Thymus (tissue), 11 donors: ENCODE results near the gene GPR42. TPM values are rescaled to one million over a fixed set of nuclear protein-coding genes. Genes with fewer than 3 reads are reported as not detected.

ENCODE experiments used
- DNase-seq, 9 donors: peaks; one replicate each; pipeline ENCODE4 v3.0.0-alpha.2; 2013; ENCODE audit warnings: low spot score in 9 of 9, low read depth in 6 of 9, missing footprints in 1 of 9
- H3K27ac ChIP-seq, 2 donors: one replicate each; pipeline ENCODE4 v1.5.1; 2013; ENCODE audit warnings: control low read depth in 1 of 2, low read depth in 1 of 2, low read length in 1 of 2, mild to moderate bottlenecking in 1 of 2, moderate library complexity in 1 of 2
- H3K27me3 ChIP-seq, 2 donors: one replicate each; pipeline ENCODE4 v1.5.1; 2013; ENCODE audit warnings: low read length in 1 of 2; ENCODE audit not compliant: control insufficient read depth in 2 of 2, insufficient read depth in 1 of 2
- H3K36me3 ChIP-seq, 2 donors: one replicate each; pipeline ENCODE4 v1.5.1; 2013; ENCODE audit warnings: low read length in 1 of 2, mild to moderate bottlenecking in 1 of 2, moderate library complexity in 1 of 2; ENCODE audit not compliant: control insufficient read depth in 2 of 2, insufficient read depth in 2 of 2
- H3K4me1 ChIP-seq, 2 donors: one replicate each; pipeline ENCODE4 v1.5.1; 2013; ENCODE audit warnings: low read length in 2 of 2; ENCODE audit not compliant: control insufficient read depth in 2 of 2, insufficient read depth in 2 of 2
- H3K4me3 ChIP-seq, 2 donors: one replicate each; pipeline ENCODE4 v1.5.1; 2013; ENCODE audit warnings: low read length in 2 of 2, control low read depth in 1 of 2, mild to moderate bottlenecking in 1 of 2
- H3K9me3 ChIP-seq, 2 donors: one replicate each; pipeline ENCODE4 v1.5.1; 2013; ENCODE audit warnings: low read length in 1 of 2, mild to moderate bottlenecking in 1 of 2; ENCODE audit not compliant: control insufficient read depth in 2 of 2, insufficient read depth in 1 of 2
- WGBS: extraction: QIAGEN DNeasy Blood & Tissue Kit; methylation state at CpG from one replicate; pipeline ENCODE4 v1.1.7; 2013; 5-methylcytosine and 5-hydroxymethylcytosine counted together
- polyA plus RNA-seq: library from polyadenylated mRNA; stranded (reverse); fragments of 200-250 nt; gene quantifications from one replicate; pipeline ENCODE4 v1.2.3, GENCODE V29; 2013
- total RNA-seq: library from RNA; stranded (reverse); fragments of 120-200 nt; gene quantifications from one replicate; pipeline ENCODE4 v1.2.4, GENCODE V29; 2013
- donor health status: healthy.

Gene GPR42
- total and polyA plus RNA-seq, 2 donors, result 0.05 to 0.25 TPM

DNA sequence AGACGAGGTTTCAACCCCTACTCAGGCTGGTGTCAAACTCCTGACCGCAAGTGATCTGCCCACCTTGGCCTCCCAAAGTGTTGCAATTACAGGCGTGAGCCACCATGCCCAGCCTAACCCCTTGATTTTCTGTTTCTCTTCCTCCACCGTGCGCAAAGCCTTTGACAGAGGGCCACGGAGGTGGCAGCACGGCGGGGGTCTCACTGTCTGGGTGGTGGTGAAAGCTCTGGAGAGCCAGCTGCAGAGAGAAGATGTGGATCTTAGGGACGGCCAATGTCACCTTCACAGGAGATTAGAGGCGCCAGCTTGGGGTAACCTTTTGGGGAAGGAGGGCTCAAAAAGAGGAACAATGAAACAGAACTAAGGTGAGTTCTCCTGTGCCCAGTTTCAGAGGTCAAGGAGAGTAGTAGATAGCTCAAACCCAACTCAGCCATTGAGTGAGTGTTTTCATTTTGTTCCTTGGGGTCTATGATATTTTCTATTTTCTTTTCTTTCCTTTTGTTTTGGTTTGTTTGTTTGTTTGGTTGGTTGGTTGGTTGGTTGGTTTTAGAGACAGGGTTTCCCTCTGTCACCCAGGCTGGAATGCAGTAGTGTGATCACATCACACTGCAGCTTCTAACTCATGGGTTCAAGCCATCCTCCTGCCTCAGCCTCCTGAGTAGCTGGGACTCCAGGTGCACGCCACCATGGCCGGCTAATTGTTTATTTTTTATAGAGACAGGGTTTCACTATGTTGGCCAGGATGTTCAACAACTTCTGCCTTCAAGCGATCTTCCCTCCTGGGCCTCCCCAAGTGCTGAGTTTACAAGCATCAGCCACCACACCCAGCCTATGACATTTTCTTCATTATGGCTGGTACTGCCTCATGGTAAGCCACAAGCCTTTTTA lies 37.7 kb downstream of the GPR42 start:
- Histone ChIP-seq H3K27me3 (peaks cover 0 to 2% of the 10 kb centered on the region in 2 donors), H3K4me3 (no peak overlapping the region), H3K36me3 (no peaks in the 10 kb centered on the region), H3K9me3 (no peaks in the 10 kb centered on the region), H3K4me1 (no peaks in the 10 kb centered on the region), H3K27ac (no peak overlapping the region)
- DNase-seq, result no peak
- WGBS, result 87% methylated on average over 13 of the region's 13 CpGs

DNA sequence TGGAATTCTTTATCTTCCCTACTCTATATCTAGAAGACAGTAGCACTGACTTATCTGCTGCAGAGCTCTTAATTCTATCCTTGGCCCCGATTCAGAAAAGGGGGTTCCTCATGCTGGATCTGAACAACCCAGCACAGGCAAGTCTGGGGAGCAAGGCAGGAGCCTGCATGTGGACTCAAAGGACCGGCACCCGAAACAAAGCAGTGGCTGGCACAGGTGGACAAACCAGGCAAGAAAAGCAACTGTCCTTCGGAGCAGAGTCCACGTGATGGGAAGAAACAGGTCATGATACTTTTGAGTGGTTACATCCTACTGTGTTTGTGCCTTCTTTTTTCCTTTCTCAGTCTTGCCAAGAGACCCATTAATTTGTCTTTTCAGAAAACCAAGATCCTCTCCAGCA lies 38.3 kb downstream of the GPR42 start:
- H3K27ac ChIP-seq, result no peak overlapping the region
- H3K4me1 ChIP-seq, result no peaks in the 10 kb centered on the region
- H3K36me3 ChIP-seq, result no peaks in the 10 kb centered on the region
- H3K27me3 ChIP-seq, result peaks cover 0 to 2% of the 10 kb centered on the region in 2 donors
- H3K9me3 ChIP-seq, result peaks cover 0 to 1% of the 10 kb centered on the region in 2 donors
- no peak for DNase-seq
- WGBS, result 78% methylated on average over 5 of the region's 5 CpGs
- H3K4me3 ChIP-seq, result no peak overlapping the region

DNA sequence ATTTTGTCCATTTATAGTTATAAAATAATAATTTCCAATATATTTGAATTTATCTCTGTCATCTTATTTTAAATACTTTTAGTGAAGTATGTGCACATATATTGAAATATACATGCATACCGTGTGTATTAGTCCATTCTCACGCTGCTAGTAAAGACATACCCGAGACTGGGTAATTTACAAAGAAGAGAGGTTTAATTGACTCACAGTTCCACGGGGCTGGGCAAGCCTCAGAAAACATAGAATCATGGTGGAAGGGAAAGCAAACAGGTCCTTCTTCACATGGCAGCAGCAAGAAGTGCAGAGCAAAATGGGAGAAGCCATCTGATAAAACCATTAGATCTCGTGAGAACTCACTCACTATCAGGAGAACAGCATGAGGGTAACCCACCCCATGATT lies 39.6 kb downstream of the GPR42 start:
- Histone ChIP-seq H3K27me3 (peaks cover 0 to 2% of the 10 kb centered on the region in 2 donors), H3K4me1 (no peaks in the 10 kb centered on the region), H3K36me3 (no peaks in the 10 kb centered on the region), H3K9me3 (peaks cover 0 to 1% of the 10 kb centered on the region in 2 donors), H3K27ac (no peak overlapping the region), H3K4me3 (no peak overlapping the region)
- WGBS, result 93% methylated on average over 5 of the region's 5 CpGs
- DNase-seq, result no peak

DNA sequence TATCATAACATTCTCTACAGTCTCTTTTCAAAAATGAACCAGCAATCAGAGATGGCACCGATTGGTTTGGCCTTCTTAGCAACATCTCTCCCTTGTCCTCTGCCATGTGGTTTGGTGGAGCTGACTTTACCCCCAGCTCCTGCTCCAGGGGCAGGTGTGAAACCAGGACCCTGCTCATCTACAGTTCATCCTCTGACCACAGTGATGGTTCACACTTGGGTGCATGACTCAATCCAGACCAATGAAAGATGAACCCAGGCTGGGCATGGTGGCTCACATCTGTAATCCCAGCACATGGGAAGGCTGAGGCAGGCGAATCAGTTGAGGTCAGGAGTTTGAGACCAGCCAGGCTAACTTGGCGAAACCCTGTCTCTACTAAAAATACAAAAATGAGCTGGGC lies 43.6 kb downstream of the GPR42 start:
- 75% methylated on average over 3 of the region's 3 CpGs for WGBS
- Histone ChIP-seq H3K9me3 (peaks cover 0 to 1% of the 10 kb centered on the region in 2 donors), H3K4me1 (no peaks in the 10 kb centered on the region), H3K4me3 (no peak overlapping the region), H3K27ac (no peak overlapping the region), H3K27me3 (peaks cover 0 to 2% of the 10 kb centered on the region in 2 donors), H3K36me3 (no peaks in the 10 kb centered on the region)
- DNase-seq, result no peak

DNA sequence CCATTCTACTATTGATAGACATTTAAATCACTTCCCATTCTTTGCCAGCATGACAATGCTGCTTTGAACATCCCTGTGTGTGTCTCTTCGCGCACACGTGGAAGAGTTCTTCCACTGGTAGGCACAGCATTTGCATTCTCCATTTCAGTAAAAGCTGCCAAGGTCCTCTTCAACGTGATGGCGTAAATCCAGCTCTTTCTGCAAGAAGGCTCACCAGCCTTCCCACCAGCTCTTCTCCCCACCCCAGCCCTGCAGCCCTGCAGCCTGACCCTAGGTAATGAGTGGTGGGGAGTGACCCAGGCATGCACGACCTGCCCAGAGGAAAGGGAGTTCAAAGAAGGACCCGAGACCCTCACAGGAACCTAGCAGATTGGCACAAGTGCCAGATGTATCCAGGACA lies 45.5 kb downstream of the GPR42 start:
- H3K9me3 ChIP-seq, result peaks cover 0 to 1% of the 10 kb centered on the region in 2 donors
- H3K27ac ChIP-seq, result no peak overlapping the region
- no peak for DNase-seq
- no peaks in the 10 kb centered on the region for H3K4me1 ChIP-seq
- 91% methylated on average over 7 of the region's 7 CpGs for WGBS
- H3K36me3 ChIP-seq, result no peaks in the 10 kb centered on the region
- no peak overlapping the region for H3K4me3 ChIP-seq
- peaks cover 0 to 2% of the 10 kb centered on the region in 2 donors for H3K27me3 ChIP-seq

DNA sequence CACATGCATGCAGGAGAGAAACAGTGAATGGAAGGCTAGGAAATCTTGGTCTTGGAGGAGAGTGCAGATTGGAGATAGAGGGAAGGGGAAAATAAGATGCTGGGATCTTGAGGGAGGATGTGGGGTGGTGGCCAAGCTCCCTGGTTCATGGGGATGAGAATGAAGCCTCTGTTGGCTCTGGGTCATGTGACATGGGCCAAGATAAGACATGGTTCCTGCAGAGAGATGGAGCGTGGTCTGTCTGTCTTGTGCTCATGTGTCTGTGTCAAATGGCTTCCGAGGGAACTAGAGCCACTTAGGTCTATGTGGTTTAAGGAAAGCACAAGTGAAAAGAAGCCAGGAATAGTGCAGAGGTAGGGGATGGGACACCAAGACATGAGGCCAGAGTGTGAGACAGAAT lies 46.4 kb downstream of the GPR42 start:
- H3K36me3 ChIP-seq, result no peaks in the 10 kb centered on the region
- no peaks in the 10 kb centered on the region for H3K4me1 ChIP-seq
- H3K4me3 ChIP-seq, result no peak overlapping the region
- peaks cover 0 to 2% of the 10 kb centered on the region in 2 donors for H3K27me3 ChIP-seq
- H3K9me3 ChIP-seq, result peaks cover 0 to 1% of the 10 kb centered on the region in 2 donors
- 91% methylated on average over 2 of the region's 2 CpGs for WGBS
- no peak for DNase-seq
- H3K27ac ChIP-seq, result no peak overlapping the region

DNA sequence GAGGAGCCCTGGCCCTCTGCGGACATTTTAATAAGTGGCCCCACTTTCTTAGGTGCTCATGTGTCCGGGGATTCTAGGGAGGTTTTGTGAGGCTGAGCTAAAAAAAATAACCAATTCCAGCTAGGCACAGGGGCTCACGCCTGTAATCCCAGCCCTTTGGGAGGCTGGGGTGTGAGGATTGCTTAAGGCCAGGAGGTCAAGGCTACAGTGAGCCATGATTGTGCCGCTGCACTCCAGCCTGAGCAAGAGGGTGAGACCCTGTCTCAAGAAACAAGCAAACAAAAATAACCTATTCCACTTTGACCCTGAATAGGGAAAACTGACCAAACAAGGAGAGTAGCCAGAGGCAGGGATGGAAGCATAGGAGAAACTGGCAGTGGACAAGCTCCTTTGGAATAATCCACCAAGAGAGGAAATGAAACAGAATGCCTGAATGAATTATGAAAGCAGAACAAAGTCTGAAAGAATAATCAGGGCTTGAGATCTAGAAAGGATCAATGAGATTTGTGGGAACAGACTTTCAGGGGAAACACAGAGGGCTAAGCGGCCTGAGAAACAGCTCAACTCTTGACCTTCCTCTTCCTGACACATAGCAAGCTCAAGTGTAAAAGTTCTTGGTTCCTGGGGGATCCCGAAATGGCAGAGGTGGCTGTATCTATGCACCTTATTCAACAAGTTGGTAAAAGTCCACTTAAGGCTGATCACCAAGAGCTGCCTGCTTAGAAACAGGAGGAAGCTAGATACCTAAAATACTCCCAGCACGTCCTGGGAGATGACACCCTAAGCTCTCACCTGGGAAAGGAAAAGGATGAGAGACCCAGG lies 47.1 kb downstream of the GPR42 start:
- Histone ChIP-seq H3K9me3 (peaks cover 0 to 1% of the 10 kb centered on the region in 2 donors), H3K27ac (no peak overlapping the region), H3K36me3 (no peaks in the 10 kb centered on the region), H3K27me3 (peaks cover 0 to 2% of the 10 kb centered on the region in 2 donors), H3K4me3 (no peak overlapping the region), H3K4me1 (no peaks in the 10 kb centered on the region)
- WGBS, result 87% methylated on average over 7 of the region's 7 CpGs
- no peak for DNase-seq

DNA sequence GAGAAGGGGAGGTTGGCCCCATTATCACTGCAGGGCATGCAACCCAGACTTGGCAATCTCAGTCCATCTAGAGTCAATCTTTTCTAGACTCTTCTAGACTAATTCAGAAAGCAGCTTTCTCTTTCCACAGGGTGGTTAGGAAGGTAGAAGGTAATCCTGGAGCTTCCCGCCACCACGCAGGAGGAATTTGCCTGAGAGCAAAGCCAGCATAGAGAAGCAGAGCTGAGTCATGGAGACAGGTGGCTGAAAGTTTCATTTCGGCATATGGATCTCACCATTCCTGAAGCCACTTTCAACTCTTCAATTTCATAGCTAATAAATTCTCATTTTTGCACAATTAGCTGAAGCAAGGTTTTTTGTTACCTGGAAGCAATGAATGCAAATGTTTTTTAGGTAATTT lies 48.2 kb downstream of the GPR42 start:
- 85% methylated on average over 3 of the region's 3 CpGs for WGBS
- no peaks in the 10 kb centered on the region for H3K4me1 ChIP-seq
- H3K36me3 ChIP-seq, result no peaks in the 10 kb centered on the region
- no peak for DNase-seq
- no peak overlapping the region for H3K4me3 ChIP-seq
- H3K27ac ChIP-seq, result no peak overlapping the region
- peaks cover 0 to 2% of the 10 kb centered on the region in 2 donors for H3K27me3 ChIP-seq
- no peaks in the 10 kb centered on the region for H3K9me3 ChIP-seq

DNA sequence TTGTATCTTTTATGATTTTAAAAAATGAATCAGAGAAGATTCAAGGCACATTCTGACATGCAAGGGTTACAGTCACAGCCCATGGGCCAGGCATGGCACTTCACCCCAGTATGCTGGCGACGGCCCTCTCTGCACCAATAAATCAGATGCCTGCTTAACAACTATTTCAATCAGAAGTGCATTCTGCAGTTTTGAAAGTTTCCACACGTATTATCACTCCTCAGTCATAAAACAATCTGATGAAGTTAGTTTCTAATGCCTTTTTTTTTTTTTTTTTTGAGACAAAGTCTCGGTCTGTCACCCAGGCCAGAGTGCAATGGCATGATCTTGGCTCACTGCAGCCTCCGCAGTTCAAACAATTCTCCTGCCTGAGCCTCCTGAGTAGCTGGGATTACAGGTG lies 48.9 kb downstream of the GPR42 start:
- no peak for DNase-seq

More for the DNA sequence above, 48.9 kb downstream of the GPR42 start:
- no peak overlapping the region for H3K27ac ChIP-seq
- H3K4me3 ChIP-seq, result no peak overlapping the region
- 94% methylated on average over 5 of the region's 5 CpGs for WGBS
- peaks cover 0 to 2% of the 10 kb centered on the region in 2 donors for H3K27me3 ChIP-seq
- no peaks in the 10 kb centered on the region for H3K4me1 ChIP-seq
- H3K36me3 ChIP-seq, result no peaks in the 10 kb centered on the region
- H3K9me3 ChIP-seq, result no peaks in the 10 kb centered on the region
